ENCODE measurements around the gene PORCN.
"Not testable (repeated sequence)": the region's sequence is repeated elsewhere in the genome, so short reads cannot be mapped to it uniquely, and the experiment has no call there.

The PORCN gene

GRCh38 chrX:48555731-48556325 is 47.0 kb downstream of the PORCN start:
- not testable (repeated sequence) for DNase-seq

- DNase-seq = no peak
Measured at GRCh38 chrX:48558271-48558670, 49.5 kb downstream of the PORCN start.

GRCh38 chrX:48559636-48560035 is 50.8 kb downstream of the PORCN start:
- DNase-seq = no peak

GRCh38 chrX:48560056-48560455 is 51.3 kb downstream of the PORCN start:
- no peak for DNase-seq

GRCh38 chrX:48560681-48561080 is 51.9 kb downstream of the PORCN start:
- DNase-seq = no peak

- DNase-seq = no peak
Measured at GRCh38 chrX:48569958-48570357, 61.2 kb downstream of the PORCN start.
